Gastroesophageal sphincter (tissue), 4 donors: ENCODE measurements around the gene GRIA3. TPM values are rescaled to one million over a fixed set of nuclear protein-coding genes. Genes with fewer than 3 reads are reported as not detected.

Experiments
- ATAC-seq: fragments of 150-250 bp; one replicate; pipeline ENCODE4 v1.9.1; 2016; ENCODE audit warnings: mild to moderate bottlenecking, moderate library complexity
- H3K27ac ChIP-seq, 4 donors: fragments of 200-600 bp; sonication (generic) in 3 of 4; 1 replicate in 3 of 4; 2 replicates in 1 of 4; pipeline ENCODE4 v1.5.1; 2016 to 2019
- H3K27me3 ChIP-seq: fragments of 200-600 bp; sonication (generic); one replicate; pipeline ENCODE4 v1.5.1; 2019
- H3K36me3 ChIP-seq, 2 donors: fragments of 200-600 bp; sonication (generic); one replicate each; pipeline ENCODE4 v1.5.1; 2019; ENCODE audit warnings: control low read depth in 1 of 2
- H3K4me1 ChIP-seq, 3 donors: fragments of 200-600 bp; sonication (generic); 1 replicate in 2 of 3; 2 replicates in 1 of 3; pipeline ENCODE4 v1.5.1; 2016 to 2019; ENCODE audit warnings: control low read depth in 2 of 3
- H3K4me3 ChIP-seq, 2 donors: fragments of 200-600 bp; sonication (generic); one replicate each; pipeline ENCODE4 v1.5.1; 2019; ENCODE audit warnings: mild to moderate bottlenecking in 1 of 2, moderate library complexity in 1 of 2
- H3K9me3 ChIP-seq, 3 donors: fragments of 200-600 bp; sonication (generic); one replicate each; pipeline ENCODE4 v1.5.1; 2017 to 2019; ENCODE audit warnings: control low read depth in 2 of 3
- CTCF ChIP-seq, 4 experiments: fragments of 200-600 bp in 2 of 4; fragments of 450-650 bp in 2 of 4; sonication (generic) in 1 of 4; IDR thresholded peaks; one replicate each; pipeline ENCODE4 v1.5.1; 2017 to 2019; ENCODE audit warnings: antibody characterized with exemption in 4 of 4, mild to moderate bottlenecking in 2 of 4, moderate library complexity in 2 of 4
- EP300 ChIP-seq: sonication (generic); formaldehyde crosslinking; IDR thresholded peaks from one replicate; pipeline ENCODE4 v1.6.1; 2017; ENCODE audit warnings: antibody characterized with exemption, mild to moderate bottlenecking
- POLR2A ChIP-seq, 2 donors: fragments of 450-650 bp; IDR thresholded peaks; one replicate each; pipeline ENCODE4 v1.6.1; 2017; ENCODE audit warnings: antibody characterized with exemption in 2 of 2, mild to moderate bottlenecking in 2 of 2, moderate library complexity in 1 of 2
- POLR2AphosphoS5 ChIP-seq: sonication (generic); formaldehyde crosslinking; IDR thresholded peaks from one replicate; pipeline ENCODE4 v1.6.1; 2017; ENCODE audit warnings: antibody characterized with exemption
- WGBS, 2 donors: methylation state at CpG; one replicate each; pipeline ENCODE4 v1.1.5; 2018; ENCODE audit warnings: low coverage in 1 of 2; 5-methylcytosine and 5-hydroxymethylcytosine counted together
- total RNA-seq, 4 donors: library from RNA; depleted of rRNA; stranded (reverse); fragments of >200 nt; gene quantifications; one replicate each; pipeline ENCODE4 v1.1.0, GENCODE V29; 2016

GRIA3 gene
- total RNA-seq, 4 donors from 2014 or later = 0.07 to 2.5 (median 1.1) TPM

GRCh38 chrX:123320622-123321021 lies 136.5 kb downstream of the GRIA3 start:
- no peak overlapping the region for H3K4me3 ChIP-seq
- no peak for ATAC-seq
- H3K4me1 ChIP-seq = no peaks in the 10 kb centered on the region
- TF ChIP-seq POLR2A (IDR thresholded peaks at IDR 0.05) (no peak), CTCF (IDR thresholded peaks at IDR 0.05) (no peak), EP300 (no peak), POLR2AphosphoS5 (no peak)
- no peak overlapping the region for H3K27ac ChIP-seq
- no peaks in the 10 kb centered on the region for H3K36me3 ChIP-seq
- H3K27me3 ChIP-seq = no peaks in the 10 kb centered on the region
- 68 to 100% methylated on average over 3 to 4 of the region's 4 CpGs for WGBS, 2 donors
- no peaks in the 10 kb centered on the region for H3K9me3 ChIP-seq

- Histone ChIP-seq H3K4me1 (no peaks in the 10 kb centered on the region), H3K4me3 (no peak overlapping the region), H3K27ac (no peak overlapping the region), H3K9me3 (no peaks in the 10 kb centered on the region), H3K27me3 (no peaks in the 10 kb centered on the region), H3K36me3 (no peaks in the 10 kb centered on the region)
- ATAC-seq = no peak
- 58% methylated on average over 2 of the region's 3 CpGs; no CpG with 5 or more reads in 1 of the 2 donors for WGBS, 2 donors
- TF ChIP-seq POLR2AphosphoS5 = no peak
- no peak for TF ChIP-seq POLR2A (IDR thresholded peaks at IDR 0.05)
- no peak for TF ChIP-seq CTCF (IDR thresholded peaks at IDR 0.05)
- no peak for TF ChIP-seq EP300
Observed at GRCh38 chrX:123322536-123322935, 138.5 kb downstream of the GRIA3 start.

- no peaks in the 10 kb centered on the region for H3K9me3 ChIP-seq
- no peak overlapping the region for H3K27ac ChIP-seq
- H3K4me3 ChIP-seq = no peak overlapping the region
- TF ChIP-seq POLR2AphosphoS5 = no peak
- TF ChIP-seq EP300 = no peak
- no peak for TF ChIP-seq POLR2A (IDR thresholded peaks at IDR 0.05)
- TF ChIP-seq CTCF (IDR thresholded peaks at IDR 0.05) = no peak
- no peaks in the 10 kb centered on the region for H3K36me3 ChIP-seq
- no peaks in the 10 kb centered on the region for H3K27me3 ChIP-seq
- WGBS, 2 donors = 38 to 100% methylated on average over 2 of the region's 5 CpGs
- H3K4me1 ChIP-seq = no peaks in the 10 kb centered on the region
- no peak for ATAC-seq
Observed at GRCh38 chrX:123324625-123325024, 140.5 kb downstream of the GRIA3 start.

GRCh38 chrX:123330229-123330942 lies 146.3 kb downstream of the GRIA3 start:
- no peaks in the 10 kb centered on the region for H3K9me3 ChIP-seq
- H3K4me3 ChIP-seq = no peak overlapping the region
- no peaks in the 10 kb centered on the region for H3K4me1 ChIP-seq
- ATAC-seq = no peak
- H3K27ac ChIP-seq = no peak overlapping the region
- H3K36me3 ChIP-seq = no peaks in the 10 kb centered on the region
- no peaks in the 10 kb centered on the region for H3K27me3 ChIP-seq
- TF ChIP-seq CTCF (IDR thresholded peaks at IDR 0.05) (no peak), EP300 (no peak), POLR2A (IDR thresholded peaks at IDR 0.05) (no peak), POLR2AphosphoS5 (no peak)

- no peak overlapping the region for H3K27ac ChIP-seq
- ATAC-seq = no peak
- no peaks in the 10 kb centered on the region for H3K4me1 ChIP-seq
- no peaks in the 10 kb centered on the region for H3K27me3 ChIP-seq
- H3K9me3 ChIP-seq = no peaks in the 10 kb centered on the region
- TF ChIP-seq CTCF (IDR thresholded peaks at IDR 0.05) (no peak), EP300 (no peak), POLR2A (IDR thresholded peaks at IDR 0.05) (no peak), POLR2AphosphoS5 (no peak)
- H3K36me3 ChIP-seq = no peaks in the 10 kb centered on the region
- no peak overlapping the region for H3K4me3 ChIP-seq
Observed at GRCh38 chrX:123331349-123331748, 147.3 kb downstream of the GRIA3 start.
